Lung (tissue), 12 donors: ENCODE data around the gene EXO1. TPM values are rescaled to one million over a fixed set of nuclear protein-coding genes. Genes with fewer than 3 reads are reported as not detected.

Experiments
- ATAC-seq: fragments of 200-7000 bp; cut with Tn5 transposase; one replicate; pipeline ENCODE4 v1.9.1; 2020; ENCODE audit warnings: moderate number of reproducible peaks; ENCODE audit not compliant: insufficient read depth, low FRiP score
- DNase-seq, 3 donors: peaks; one replicate each; pipeline ENCODE4 v3.0.0-alpha.2; 2013 to 2017
- H3K27ac ChIP-seq, 2 donors: one replicate each; pipeline ENCODE4 v1.5.1; 2013; ENCODE audit warnings: mild to moderate bottlenecking in 2 of 2, moderate library complexity in 2 of 2, control low read depth in 1 of 2, inconsistent platforms in 1 of 2, low read depth in 1 of 2, low read length in 1 of 2
- H3K27me3 ChIP-seq, 3 donors: one replicate each; pipeline ENCODE4 v1.5.1; 2013; ENCODE audit warnings: low read length in 2 of 3; ENCODE audit not compliant: control insufficient read depth in 3 of 3, insufficient read depth in 3 of 3
- H3K36me3 ChIP-seq, 4 donors: one replicate each; pipeline ENCODE4 v1.5.1; 2013; ENCODE audit warnings: low read length in 4 of 4, mild to moderate bottlenecking in 1 of 4, moderate library complexity in 1 of 4; ENCODE audit not compliant: control insufficient read depth in 4 of 4, insufficient read depth in 4 of 4
- H3K4me1 ChIP-seq, 5 donors: one replicate each; pipeline ENCODE4 v1.5.1; 2013; ENCODE audit warnings: low read length in 5 of 5, mild to moderate bottlenecking in 2 of 5, moderate library complexity in 1 of 5; ENCODE audit not compliant: control insufficient read depth in 5 of 5, insufficient read depth in 5 of 5
- H3K4me3 ChIP-seq: one replicate; pipeline ENCODE4 v1.5.1; 2013; ENCODE audit warnings: mild to moderate bottlenecking, control low read depth, moderate library complexity
- H3K9ac ChIP-seq, 2 donors: one replicate each; pipeline ENCODE4 v1.5.1; 2013; ENCODE audit warnings: low read length in 2 of 2, control low read depth in 1 of 2; ENCODE audit not compliant: insufficient read depth in 1 of 2
- H3K9me3 ChIP-seq, 4 donors: one replicate each; pipeline ENCODE4 v1.5.1; 2013; ENCODE audit warnings: low read length in 3 of 4, mild to moderate bottlenecking in 1 of 4, moderate library complexity in 1 of 4; ENCODE audit not compliant: control insufficient read depth in 4 of 4, insufficient read depth in 3 of 4
- CTCF ChIP-seq: IDR thresholded peaks from 2 replicates; pipeline ENCODE4 v1.5.1; 2012; ENCODE audit warnings: mild to moderate bottlenecking; ENCODE audit errors: control extremely low read depth, extremely low read depth
- WGBS, 2 donors: extraction: QIAGEN DNeasy Blood & Tissue Kit; methylation state at CpG; one replicate each; pipeline ENCODE4 v1.1.7; 2013; 5-methylcytosine and 5-hydroxymethylcytosine counted together
- polyA plus RNA-seq, 2 donors: library from polyadenylated mRNA; stranded (reverse); fragments of 200-250 nt; gene quantifications; one replicate each; pipeline ENCODE4 v1.2.1, GENCODE V29; 2013
- total RNA-seq, 2 donors: library from RNA; depleted of rRNA in 1 of 2; stranded (reverse); fragments of >200 nt in 1 of 2; gene quantifications; one replicate each; pipeline ENCODE4 v1.2.1, GENCODE V29; 2014 to 2021
- donor health status: control.
- donor health status: control.
- donor health status: Bipolar disorder and iron deficiency.
- donor health status: healthy.
- donor health status: DM: yes; HTN: yes; CAD: no.

The EXO1 gene
- total and polyA plus RNA-seq, 4 donors, result 0.44 to 2.5 (median 0.92) TPM

- DNase-seq (no peak), ATAC-seq (no peak)
- Histone ChIP-seq H3K9me3 (no peaks in the 10 kb centered on the region), H3K27ac (no peak overlapping the region), H3K36me3 (peaks cover 0 to 2% (median 0%) of the 10 kb centered on the region in 4 donors), H3K4me3 (no peak overlapping the region), H3K27me3 (no peaks in the 10 kb centered on the region), H3K4me1 (no peaks in the 10 kb centered on the region), H3K9ac (no peak overlapping the region)
- 88 to 93% methylated on average over 3 of the region's 3 CpGs for WGBS, 2 donors
- no peak for TF ChIP-seq CTCF
These were observed 43.3 kb downstream of the EXO1 start for GRCh38 chr1:241891296-241891695.

GRCh38 chr1:241894016-241894415 is 46.0 kb downstream of the EXO1 start:
- Histone ChIP-seq H3K9ac (no peak overlapping the region), H3K9me3 (no peaks in the 10 kb centered on the region), H3K36me3 (peaks cover 0 to 2% (median 0%) of the 10 kb centered on the region in 4 donors), H3K4me3 (no peak overlapping the region), H3K27ac (no peak overlapping the region), H3K4me1 (no peaks in the 10 kb centered on the region), H3K27me3 (no peaks in the 10 kb centered on the region)
- ATAC-seq (no peak), DNase-seq (no peak)
- WGBS, 2 donors, result 72 to 76% methylated on average over 3 of the region's 3 CpGs
- no peak for TF ChIP-seq CTCF

GRCh38 chr1:241895013-241895412 is 47.0 kb downstream of the EXO1 start:
- H3K27ac ChIP-seq, result no peak overlapping the region
- no peaks in the 10 kb centered on the region for H3K4me1 ChIP-seq
- H3K36me3 ChIP-seq, result peaks cover 0 to 2% (median 0%) of the 10 kb centered on the region in 4 donors
- DNase-seq (no peak), ATAC-seq (no peak)
- H3K9ac ChIP-seq, result no peak overlapping the region
- H3K9me3 ChIP-seq, result no peaks in the 10 kb centered on the region
- H3K27me3 ChIP-seq, result no peaks in the 10 kb centered on the region
- 69 to 75% methylated on average over 2 of the region's 2 CpGs for WGBS, 2 donors
- no peak overlapping the region for H3K4me3 ChIP-seq
- no peak for TF ChIP-seq CTCF

GRCh38 chr1:241896670-241896962 is 48.6 kb downstream of the EXO1 start:
- H3K27ac ChIP-seq, result no peak overlapping the region
- no peak for TF ChIP-seq CTCF
- H3K36me3 ChIP-seq, result no peaks in the 10 kb centered on the region
- no peak overlapping the region for H3K9ac ChIP-seq
- no peak overlapping the region for H3K4me3 ChIP-seq
- no peaks in the 10 kb centered on the region for H3K27me3 ChIP-seq
- peaks cover 0 to 3% (median 0%) of the 10 kb centered on the region in 4 donors for H3K9me3 ChIP-seq
- DNase-seq, result no peak
- no peak for ATAC-seq
- H3K4me1 ChIP-seq, result no peaks in the 10 kb centered on the region
